Peyer's patch (tissue), 4 donors: ENCODE measurements around the gene RAD51C.

Experiments used
- POLR2A ChIP-seq, 2 donors: fragments of 450-650 bp; IDR thresholded peaks; one replicate each; pipeline ENCODE4 v1.5.1; 2017; ENCODE audit warnings: antibody characterized with exemption in 2 of 2, mild to moderate bottlenecking in 2 of 2, moderate library complexity in 2 of 2
- TF ChIP-seq, protein P1 (sequence below), 6 experiments: fragments of 450-650 bp in 4 of 6; fragments of 200-600 bp in 2 of 6; sonication (generic) in 1 of 6; IDR thresholded peaks; one replicate each; pipeline ENCODE4 v1.5.1; 2017 to 2019; ENCODE audit warnings: antibody characterized with exemption in 6 of 6, mild to moderate bottlenecking in 3 of 6, moderate library complexity in 1 of 6

DNA sequence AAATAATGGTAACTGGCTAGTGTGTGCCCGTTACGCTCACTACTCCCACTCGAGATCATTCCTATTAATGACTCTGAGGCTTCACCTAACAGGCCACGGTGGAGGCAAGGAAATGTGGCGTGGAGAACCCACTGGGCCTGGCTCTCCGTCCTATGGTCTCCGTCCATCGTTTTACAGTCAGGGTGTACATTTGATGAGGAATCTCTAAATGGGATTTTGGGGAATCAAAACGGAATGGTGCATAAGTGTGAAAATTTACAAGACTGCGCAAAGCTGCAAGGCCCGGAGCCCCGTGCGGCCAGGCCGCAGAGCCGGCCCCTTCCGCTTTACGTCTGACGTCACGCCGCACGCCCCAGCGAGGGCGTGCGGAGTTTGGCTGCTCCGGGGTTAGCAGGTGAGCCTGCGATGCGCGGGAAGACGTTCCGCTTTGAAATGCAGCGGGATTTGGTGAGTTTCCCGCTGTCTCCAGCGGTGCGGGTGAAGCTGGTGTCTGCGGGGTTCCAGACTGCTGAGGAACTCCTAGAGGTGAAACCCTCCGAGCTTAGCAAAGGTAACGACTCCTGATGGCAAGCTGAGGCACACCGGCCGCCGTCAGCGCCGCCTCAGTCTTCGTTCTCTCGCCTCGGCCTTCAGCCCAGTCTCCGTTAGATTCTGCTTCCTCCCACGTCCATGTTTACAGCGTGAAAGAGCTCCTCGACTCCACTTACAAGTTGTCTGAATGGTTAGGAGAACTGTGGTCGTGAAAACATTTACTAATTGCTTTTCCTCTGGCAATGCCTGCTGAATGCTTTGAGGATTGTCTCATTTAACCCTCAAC, at the start of gene RAD51C:
- TF ChIP-seq POLR2A (IDR thresholded peaks at IDR 0.05): peak; percentile 38 to 47
- TF ChIP-seq, protein P1, sequence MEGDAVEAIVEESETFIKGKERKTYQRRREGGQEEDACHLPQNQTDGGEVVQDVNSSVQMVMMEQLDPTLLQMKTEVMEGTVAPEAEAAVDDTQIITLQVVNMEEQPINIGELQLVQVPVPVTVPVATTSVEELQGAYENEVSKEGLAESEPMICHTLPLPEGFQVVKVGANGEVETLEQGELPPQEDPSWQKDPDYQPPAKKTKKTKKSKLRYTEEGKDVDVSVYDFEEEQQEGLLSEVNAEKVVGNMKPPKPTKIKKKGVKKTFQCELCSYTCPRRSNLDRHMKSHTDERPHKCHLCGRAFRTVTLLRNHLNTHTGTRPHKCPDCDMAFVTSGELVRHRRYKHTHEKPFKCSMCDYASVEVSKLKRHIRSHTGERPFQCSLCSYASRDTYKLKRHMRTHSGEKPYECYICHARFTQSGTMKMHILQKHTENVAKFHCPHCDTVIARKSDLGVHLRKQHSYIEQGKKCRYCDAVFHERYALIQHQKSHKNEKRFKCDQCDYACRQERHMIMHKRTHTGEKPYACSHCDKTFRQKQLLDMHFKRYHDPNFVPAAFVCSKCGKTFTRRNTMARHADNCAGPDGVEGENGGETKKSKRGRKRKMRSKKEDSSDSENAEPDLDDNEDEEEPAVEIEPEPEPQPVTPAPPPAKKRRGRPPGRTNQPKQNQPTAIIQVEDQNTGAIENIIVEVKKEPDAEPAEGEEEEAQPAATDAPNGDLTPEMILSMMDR (IDR thresholded peaks at IDR 0.05): no peak
